Endodermal cell (in vitro differentiated cells): ENCODE data around the gene DNAH9. TPM values are rescaled to one million over a fixed set of nuclear protein-coding genes. Genes with fewer than 3 reads are reported as not detected.

Experiments used
- DNase-seq: peaks from one replicate; pipeline ENCODE4 v3.0.0-alpha.2; 2017
- H3K27ac ChIP-seq: 2 replicates; pipeline ENCODE4 v1.5.1; 2013; ENCODE audit warnings: mild to moderate bottlenecking, low read depth, low read length, moderate library complexity
- H3K27me3 ChIP-seq: 2 replicates; pipeline ENCODE4 v1.6.1; 2013; ENCODE audit warnings: mild to moderate bottlenecking, low read length, moderate library complexity; ENCODE audit not compliant: insufficient read depth, control insufficient read depth, poor library complexity, severe bottlenecking
- H3K36me3 ChIP-seq: 2 replicates; pipeline ENCODE4 v1.7.0; 2013; ENCODE audit warnings: mild to moderate bottlenecking, low read length, moderate library complexity; ENCODE audit not compliant: control insufficient read depth, insufficient read depth
- H3K4me1 ChIP-seq: one replicate; pipeline ENCODE4 v1.7.0; 2013; ENCODE audit warnings: low read length; ENCODE audit not compliant: control insufficient read depth, insufficient read depth
- H3K4me3 ChIP-seq: 2 replicates; pipeline ENCODE4 v1.5.1; 2013; ENCODE audit warnings: mild to moderate bottlenecking, low read length, moderate library complexity
- H3K9ac ChIP-seq: 2 replicates; pipeline ENCODE4 v1.6.1; 2013; ENCODE audit warnings: mild to moderate bottlenecking, low read length, moderate library complexity; ENCODE audit not compliant: poor library complexity, severe bottlenecking; ENCODE audit errors: extremely low read depth
- H3K9me3 ChIP-seq: 2 replicates; pipeline ENCODE4 v1.6.1; 2013; ENCODE audit warnings: mild to moderate bottlenecking, low read length, moderate library complexity; ENCODE audit not compliant: control insufficient read depth
- H3K27ac Mint-ChIP-seq: 2 replicates; pipeline ENCODE4 v1.8.0; 2020; ENCODE audit warnings: mixed read lengths
- H3K27me3 Mint-ChIP-seq: 2 replicates; pipeline ENCODE4 v1.8.0; 2021; ENCODE audit warnings: mild to moderate bottlenecking, mixed read lengths; ENCODE audit not compliant: insufficient read depth
- H3K36me3 Mint-ChIP-seq: 2 replicates; pipeline ENCODE4 v1.8.0; 2020; ENCODE audit warnings: low read depth, mixed read lengths
- H3K4me1 Mint-ChIP-seq: 2 replicates; pipeline ENCODE4 v1.8.0; 2020; ENCODE audit warnings: mixed read lengths
- H3K4me3 Mint-ChIP-seq: 2 replicates; pipeline ENCODE4 v1.8.0; 2020; ENCODE audit warnings: mild to moderate bottlenecking, moderate library complexity, mixed read lengths
- H3K9me3 Mint-ChIP-seq: 2 replicates; pipeline ENCODE4 v1.8.0; 2020; ENCODE audit warnings: mild to moderate bottlenecking, mixed read lengths
- WGBS, 2 experiments: methylation state at CpG; one replicate each; pipeline versions ENCODE4 v1.1.5 to v1.1.7; 2013; ENCODE audit warnings: missing lambda C conversion rate in 2 of 2, mixed read lengths in 1 of 2; ENCODE audit not compliant: insufficient coverage in 1 of 2, insufficient read length in 1 of 2; 5-methylcytosine and 5-hydroxymethylcytosine counted together
- total RNA-seq, 2 donors: library from RNA; stranded (reverse); fragmentation: NEBNext Ultra II Directional in 1 of 2; extraction: Animal tissue kit (Norgen Biotek cat#: 25700) in 1 of 2; gene quantifications; 2 replicates in 1 of 2; 3 replicates in 1 of 2; pipeline ENCODE4 v1.2.1, GENCODE V29; 2021
- TF ChIP-seq, protein P1 (sequence below): fragments of 200-600 bp; sonication (generic); conservative IDR thresholded peaks from 2 replicates; pipeline ENCODE4 v1.5.0; 2021; ENCODE audit warnings: antibody characterized with exemption, mild to moderate bottlenecking

Gene DNAH9
- total RNA-seq, 2 donors from 2014 or later: 0.64 to 1.2 TPM

DNA sequence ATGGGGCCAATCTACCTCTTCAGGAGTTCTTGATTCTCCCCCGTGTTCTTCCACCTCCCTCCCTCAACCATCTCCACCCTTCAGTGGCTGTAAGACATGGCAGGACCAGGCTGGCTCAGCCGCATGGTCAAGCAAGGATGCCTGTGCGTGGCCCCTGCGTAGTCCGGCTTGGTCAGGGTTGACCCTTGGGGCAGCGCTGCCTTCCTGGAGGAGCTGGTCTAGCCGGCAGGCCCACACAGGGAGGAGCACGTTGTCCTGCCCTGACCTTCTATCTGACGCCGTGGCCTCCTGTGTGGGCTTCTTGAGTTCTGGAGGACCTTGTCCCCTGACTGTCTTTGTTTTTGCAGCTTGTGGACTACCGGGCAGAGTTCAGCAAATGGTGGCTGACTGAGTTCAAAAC is 169.8 kb downstream of the DNAH9 start:
- no peak overlapping the region for H3K9ac ChIP-seq
- H3K36me3 ChIP-seq: no peaks in the 10 kb centered on the region
- H3K4me3 ChIP-seq: no peak overlapping the region

DNA sequence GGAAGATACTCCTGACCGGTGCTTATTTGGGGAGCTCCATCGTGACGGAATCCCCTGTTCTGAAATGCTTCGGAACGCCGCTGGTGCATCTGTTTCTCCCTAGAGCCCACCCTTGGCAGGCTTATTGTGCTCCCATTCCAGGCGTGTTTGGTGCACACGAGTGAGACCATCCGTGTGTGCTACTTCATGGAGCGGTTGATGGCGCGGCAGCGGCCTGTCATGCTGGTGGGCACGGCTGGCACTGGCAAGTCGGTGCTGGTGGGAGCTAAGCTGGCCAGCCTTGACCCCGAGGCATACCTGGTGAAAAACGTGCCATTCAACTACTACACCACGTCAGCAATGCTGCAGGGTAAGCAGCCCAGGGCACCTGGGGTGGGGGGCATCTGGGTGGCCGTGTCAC is 170.7 kb downstream of the DNAH9 start:
- H3K4me1 Mint-ChIP-seq: no peaks in the 10 kb centered on the region
- H3K9me3 Mint-ChIP-seq: no peaks in the 10 kb centered on the region
- no peak for DNase-seq
- no peak overlapping the region for H3K27ac ChIP-seq
- no peaks in the 10 kb centered on the region for H3K4me1 ChIP-seq
- H3K4me3 Mint-ChIP-seq: no peak overlapping the region
- H3K36me3 ChIP-seq: no peaks in the 10 kb centered on the region
- H3K9me3 ChIP-seq: no peaks in the 10 kb centered on the region
- H3K4me3 ChIP-seq: no peak overlapping the region
- H3K9ac ChIP-seq: no peak overlapping the region
- H3K27me3 Mint-ChIP-seq: no peaks in the 10 kb centered on the region
- TF ChIP-seq, protein P1, sequence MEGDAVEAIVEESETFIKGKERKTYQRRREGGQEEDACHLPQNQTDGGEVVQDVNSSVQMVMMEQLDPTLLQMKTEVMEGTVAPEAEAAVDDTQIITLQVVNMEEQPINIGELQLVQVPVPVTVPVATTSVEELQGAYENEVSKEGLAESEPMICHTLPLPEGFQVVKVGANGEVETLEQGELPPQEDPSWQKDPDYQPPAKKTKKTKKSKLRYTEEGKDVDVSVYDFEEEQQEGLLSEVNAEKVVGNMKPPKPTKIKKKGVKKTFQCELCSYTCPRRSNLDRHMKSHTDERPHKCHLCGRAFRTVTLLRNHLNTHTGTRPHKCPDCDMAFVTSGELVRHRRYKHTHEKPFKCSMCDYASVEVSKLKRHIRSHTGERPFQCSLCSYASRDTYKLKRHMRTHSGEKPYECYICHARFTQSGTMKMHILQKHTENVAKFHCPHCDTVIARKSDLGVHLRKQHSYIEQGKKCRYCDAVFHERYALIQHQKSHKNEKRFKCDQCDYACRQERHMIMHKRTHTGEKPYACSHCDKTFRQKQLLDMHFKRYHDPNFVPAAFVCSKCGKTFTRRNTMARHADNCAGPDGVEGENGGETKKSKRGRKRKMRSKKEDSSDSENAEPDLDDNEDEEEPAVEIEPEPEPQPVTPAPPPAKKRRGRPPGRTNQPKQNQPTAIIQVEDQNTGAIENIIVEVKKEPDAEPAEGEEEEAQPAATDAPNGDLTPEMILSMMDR: no peak
- no peak overlapping the region for H3K27ac Mint-ChIP-seq
- H3K36me3 Mint-ChIP-seq: no peaks in the 10 kb centered on the region
- WGBS, 2 experiments: 90 to 94% methylated on average over 14 to 18 of the region's 19 CpGs
- H3K27me3 ChIP-seq: no peaks in the 10 kb centered on the region

More for the DNA sequence above, 169.8 kb downstream of the DNAH9 start:
- Histone ChIP-seq H3K9me3 (no peaks in the 10 kb centered on the region), H3K27me3 (no peaks in the 10 kb centered on the region), H3K4me1 (no peaks in the 10 kb centered on the region), H3K27ac (no peak overlapping the region)
- H3K4me3 Mint-ChIP-seq: no peak overlapping the region
- no peak overlapping the region for H3K27ac Mint-ChIP-seq
- H3K36me3 Mint-ChIP-seq: no peaks in the 10 kb centered on the region
- WGBS, 2 experiments: 92 to 100% methylated on average over 10 to 11 of the region's 11 CpGs
- no peak for DNase-seq
- H3K27me3 Mint-ChIP-seq: no peaks in the 10 kb centered on the region
- no peaks in the 10 kb centered on the region for H3K9me3 Mint-ChIP-seq
- no peaks in the 10 kb centered on the region for H3K4me1 Mint-ChIP-seq
- TF ChIP-seq, protein P1: no peak

DNA sequence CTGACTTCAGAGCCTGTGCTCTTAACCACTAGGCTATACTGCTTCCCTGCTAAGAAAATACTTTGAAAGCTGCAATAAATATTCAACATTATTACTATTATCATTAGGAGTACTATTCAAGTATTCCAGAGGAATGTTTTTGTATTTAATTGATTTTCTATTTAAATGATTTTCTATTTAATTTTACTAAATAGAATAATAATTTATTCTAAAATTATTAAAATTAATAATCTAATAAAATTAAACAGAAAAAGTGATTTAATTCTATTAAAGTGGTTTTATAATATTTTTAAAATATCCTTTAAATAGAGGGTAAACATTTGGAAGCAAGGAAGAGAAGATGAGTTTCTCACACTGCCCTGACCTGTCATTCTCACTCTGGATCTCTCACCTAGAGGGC is 173.8 kb downstream of the DNAH9 start:
- H3K4me1 ChIP-seq: no peaks in the 10 kb centered on the region
- Mint-ChIP-seq H3K4me1 (no peaks in the 10 kb centered on the region), H3K36me3 (no peaks in the 10 kb centered on the region), H3K9me3 (no peaks in the 10 kb centered on the region), H3K27ac (no peak overlapping the region), H3K27me3 (no peaks in the 10 kb centered on the region), H3K4me3 (no peak overlapping the region)
- H3K36me3 ChIP-seq: no peaks in the 10 kb centered on the region
- H3K27me3 ChIP-seq: no peaks in the 10 kb centered on the region
- TF ChIP-seq, protein P1: no peak
- H3K9me3 ChIP-seq: no peaks in the 10 kb centered on the region
- H3K27ac ChIP-seq: no peak overlapping the region
- DNase-seq: no peak
- H3K4me3 ChIP-seq: no peak overlapping the region
- no peak overlapping the region for H3K9ac ChIP-seq
